Measurements from ENCODE around the gene RASSF4.

GRCh38 chr10:44911951-44912350 is 47.7 kb upstream of the RASSF4 start:
- TF ChIP-seq CTCF (IDR thresholded peaks at IDR 0.05) (no peak), POLR2A (IDR thresholded peaks at IDR 0.05; ENCODE audit: low read depth) (no peak)
